IMR-90 (cell line): Measurements from ENCODE around the gene POLD3. TPM values are rescaled to one million over a fixed set of nuclear protein-coding genes. Genes with fewer than 3 reads are reported as not detected.
A peak's percentile ranks its signal among the peaks of the same experiment; 100 is the strongest.

ENCODE experiments used
- BHLHE40 ChIP-seq: fragments of 150-350 bp; IDR thresholded peaks from 2 replicates; pipeline ENCODE4 v1.6.1; 2016; ENCODE audit warnings: mild to moderate bottlenecking, low read depth, low read length
- CTCF ChIP-seq: conservative IDR thresholded peaks from 2 replicates; pipeline ENCODE4 v1.5.1; 2012; ENCODE audit warnings: mild to moderate bottlenecking, low read depth, low read length, improper control_type of control experiment
- FOS ChIP-seq: fragments of 150-350 bp; IDR thresholded peaks from 2 replicates; pipeline ENCODE4 v1.6.1; 2016; ENCODE audit warnings: low read depth, low read length
- MAFK ChIP-seq: IDR thresholded peaks from 2 replicates; pipeline ENCODE4 v1.6.1; 2012; ENCODE audit warnings: low read depth, low read length, improper control_type of control experiment
- MAZ ChIP-seq: IDR thresholded peaks from 2 replicates; pipeline ENCODE4 v1.6.1; 2012; ENCODE audit warnings: low read depth, mild to moderate bottlenecking, low read length, improper control_type of control experiment, moderate library complexity, borderline replicate concordance
- MXI1 ChIP-seq: IDR thresholded peaks from 2 replicates; pipeline ENCODE4 v1.6.1; 2012; ENCODE audit warnings: low read depth, mild to moderate bottlenecking, low read length, moderate library complexity, borderline replicate concordance
- polyA plus RNA-seq, 3 experiments: library from polyadenylated mRNA; depleted of rRNA; stranded (reverse); fragments of >200 nt; gene quantifications; 2 replicates each; pipeline ENCODE4 v1.2.3, GENCODE V29; 2012; ENCODE audit warnings: low replicate concordance in 1 of 3
- total RNA-seq: library from RNA; depleted of rRNA; stranded (reverse); fragments of >200 nt; gene quantifications from 2 replicates; pipeline ENCODE4 v1.2.3, GENCODE V29; 2012

Gene POLD3
- total and polyA plus RNA-seq, 2 of the 4 experiments (the other 2 are of a cell fraction) = 9.1 to 9.2 TPM

- TF ChIP-seq CTCF = no peak
- TF ChIP-seq FOS = no peak
- TF ChIP-seq MAZ = peak; percentile 72; the same call in 1 of the 2 replicates
- TF ChIP-seq BHLHE40 = no peak
- peak; percentile 78 for TF ChIP-seq MXI1
- no peak for TF ChIP-seq MAFK
Observed at GRCh38 chr11:74592441-74593362, at the start of gene POLD3 (continued).
